Osteoblast (primary cell): ENCODE results near the gene TRIM25. TPM values are rescaled to one million over a fixed set of nuclear protein-coding genes. Genes with fewer than 3 reads are reported as not detected.

Source experiments
- DNase-seq: peaks from one replicate; pipeline ENCODE4 v3.0.0; 2011; ENCODE audit warnings: low spot score, mixed read lengths; ENCODE audit not compliant: insufficient read length; ENCODE audit errors: missing footprints
- H2AFZ ChIP-seq: 2 replicates; pipeline ENCODE4 v1.6.0; 2011; ENCODE audit warnings: mild to moderate bottlenecking, low read length
- H3K27ac ChIP-seq: 2 replicates; pipeline ENCODE4 v1.5.1; 2011; ENCODE audit warnings: mild to moderate bottlenecking, low read depth, low read length, moderate library complexity
- H3K27me3 ChIP-seq: 2 replicates; pipeline ENCODE4 v1.6.0; 2012; ENCODE audit warnings: mild to moderate bottlenecking, control low read depth, inconsistent platforms, low read length, moderate library complexity; ENCODE audit not compliant: insufficient read depth
- H3K36me3 ChIP-seq: 2 replicates; pipeline ENCODE4 v1.5.1; 2011; ENCODE audit warnings: mild to moderate bottlenecking, low read length, control low read depth, moderate library complexity; ENCODE audit not compliant: insufficient read depth
- H3K4me1 ChIP-seq: 2 replicates; pipeline ENCODE4 v1.5.1; 2011; ENCODE audit warnings: mild to moderate bottlenecking, low read length, control low read depth, moderate library complexity; ENCODE audit not compliant: insufficient read depth
- H3K4me2 ChIP-seq: 2 replicates; pipeline ENCODE4 v1.6.0; 2011; ENCODE audit warnings: mild to moderate bottlenecking, low read length; ENCODE audit not compliant: insufficient read depth
- H3K4me3 ChIP-seq: fragments of 200-600 bp; sonication (generic); 3 replicates; pipeline ENCODE4 v1.5.1; 2012; ENCODE audit warnings: mild to moderate bottlenecking, low read length, inconsistent platforms; ENCODE audit not compliant: insufficient read depth
- H3K79me2 ChIP-seq: 2 replicates; pipeline ENCODE4 v1.6.0; 2012; ENCODE audit warnings: mild to moderate bottlenecking, low read length, control low read depth, inconsistent platforms; ENCODE audit not compliant: insufficient read depth
- H3K9me3 ChIP-seq: 2 replicates; pipeline ENCODE4 v1.5.1; 2011; ENCODE audit warnings: low read depth, low read length, control low read depth
- H4K20me1 ChIP-seq: 2 replicates; pipeline ENCODE4 v1.6.0; 2012; ENCODE audit warnings: mild to moderate bottlenecking, low read length, control low read depth; ENCODE audit not compliant: insufficient read depth
- total RNA-seq: library from RNA; depleted of rRNA; stranded (reverse); fragments of >200 nt; gene quantifications from 2 replicates; pipeline ENCODE4 v1.2.3, GENCODE V29; 2012
- TF ChIP-seq, protein P1 (sequence below): IDR thresholded peaks from 2 replicates; pipeline ENCODE4 v1.5.1; 2011; ENCODE audit warnings: mild to moderate bottlenecking, low read depth, low read length, moderate library complexity; ENCODE audit errors: extremely low read depth

TRIM25 gene
- total RNA-seq, 1 donor = 49.9 TPM

DNA sequence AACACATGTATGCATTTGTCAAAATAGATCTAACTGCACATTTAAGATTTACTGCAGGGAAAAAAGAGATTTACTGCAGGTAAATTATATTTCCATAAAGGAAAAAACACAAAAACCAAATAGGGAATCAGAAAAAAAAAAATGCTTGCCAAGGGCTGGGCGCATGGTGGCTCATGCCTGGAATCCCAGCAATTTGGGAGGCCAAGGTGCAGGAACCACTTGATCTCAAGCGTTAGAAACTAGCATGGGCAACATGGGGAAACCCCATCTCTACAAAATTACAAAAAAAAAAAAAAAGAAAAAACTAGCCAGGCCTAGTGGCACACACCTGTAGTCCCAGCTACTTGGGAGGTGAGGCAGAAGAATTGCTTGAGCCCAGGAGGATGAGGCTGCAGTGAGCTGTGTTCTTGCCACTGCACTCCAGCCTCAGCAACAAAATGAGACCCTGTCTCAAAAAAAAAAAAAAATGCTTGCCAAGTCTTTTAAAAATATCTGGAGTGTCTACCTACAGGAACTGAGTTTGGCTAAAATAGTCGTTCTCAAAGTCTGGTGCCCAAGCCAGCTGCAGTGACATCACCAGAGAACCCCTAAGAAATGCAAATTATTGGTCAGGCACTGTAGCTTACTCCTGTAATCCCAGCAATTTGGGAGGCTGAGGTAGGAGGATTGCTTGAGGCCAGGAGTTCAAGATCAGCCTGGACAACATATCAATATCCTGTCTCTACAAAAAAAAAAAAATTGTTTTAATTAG lies 17.5 kb downstream of the TRIM25 start:
- Histone ChIP-seq H3K4me1 (no peaks in the 10 kb centered on the region), H3K36me3 (peaks cover 59% of the 10 kb centered on the region), H3K27ac (no peak overlapping the region), H3K4me2 (no peak overlapping the region), H3K27me3 (no peaks in the 10 kb centered on the region), H3K4me3 (no peak overlapping the region), H2AFZ (no peak overlapping the region), H3K9me3 (no peaks in the 10 kb centered on the region), H3K79me2 (peaks cover 12% of the 10 kb centered on the region), H4K20me1 (peaks cover 5% of the 10 kb centered on the region)
- DNase-seq = no peak
- TF ChIP-seq, protein P1, sequence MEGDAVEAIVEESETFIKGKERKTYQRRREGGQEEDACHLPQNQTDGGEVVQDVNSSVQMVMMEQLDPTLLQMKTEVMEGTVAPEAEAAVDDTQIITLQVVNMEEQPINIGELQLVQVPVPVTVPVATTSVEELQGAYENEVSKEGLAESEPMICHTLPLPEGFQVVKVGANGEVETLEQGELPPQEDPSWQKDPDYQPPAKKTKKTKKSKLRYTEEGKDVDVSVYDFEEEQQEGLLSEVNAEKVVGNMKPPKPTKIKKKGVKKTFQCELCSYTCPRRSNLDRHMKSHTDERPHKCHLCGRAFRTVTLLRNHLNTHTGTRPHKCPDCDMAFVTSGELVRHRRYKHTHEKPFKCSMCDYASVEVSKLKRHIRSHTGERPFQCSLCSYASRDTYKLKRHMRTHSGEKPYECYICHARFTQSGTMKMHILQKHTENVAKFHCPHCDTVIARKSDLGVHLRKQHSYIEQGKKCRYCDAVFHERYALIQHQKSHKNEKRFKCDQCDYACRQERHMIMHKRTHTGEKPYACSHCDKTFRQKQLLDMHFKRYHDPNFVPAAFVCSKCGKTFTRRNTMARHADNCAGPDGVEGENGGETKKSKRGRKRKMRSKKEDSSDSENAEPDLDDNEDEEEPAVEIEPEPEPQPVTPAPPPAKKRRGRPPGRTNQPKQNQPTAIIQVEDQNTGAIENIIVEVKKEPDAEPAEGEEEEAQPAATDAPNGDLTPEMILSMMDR = no peak

GRCh38 chr17:56894859-56895455 lies 18.9 kb downstream of the TRIM25 start:
- TF ChIP-seq, protein P1 = no peak
- H3K27ac ChIP-seq = no peak overlapping the region
- peaks cover 5% of the 10 kb centered on the region for H4K20me1 ChIP-seq
- peaks cover 2% of the 10 kb centered on the region for H3K79me2 ChIP-seq
- peaks cover 61% of the 10 kb centered on the region for H3K36me3 ChIP-seq
- no peak overlapping the region for H3K4me2 ChIP-seq
- DNase-seq = no peak
- no peaks in the 10 kb centered on the region for H3K4me1 ChIP-seq
- H3K27me3 ChIP-seq = no peaks in the 10 kb centered on the region
- no peaks in the 10 kb centered on the region for H3K9me3 ChIP-seq
- H3K4me3 ChIP-seq = no peak overlapping the region
- no peak overlapping the region for H2AFZ ChIP-seq

GRCh38 chr17:56893503-56893902 lies 20.3 kb downstream of the TRIM25 start:
- TF ChIP-seq, protein P1 = no peak
- Histone ChIP-seq H3K36me3 (peaks cover 65% of the 10 kb centered on the region), H3K4me1 (no peaks in the 10 kb centered on the region), H3K79me2 (peaks cover 2% of the 10 kb centered on the region), H3K9me3 (no peaks in the 10 kb centered on the region), H3K4me2 (no peak overlapping the region), H3K27me3 (no peaks in the 10 kb centered on the region), H3K4me3 (no peak overlapping the region), H3K27ac (no peak overlapping the region), H4K20me1 (peaks cover 5% of the 10 kb centered on the region), H2AFZ (no peak overlapping the region)
- no peak for DNase-seq

GRCh38 chr17:56892333-56892732 lies 21.5 kb downstream of the TRIM25 start:
- H3K79me2 ChIP-seq = peaks cover 2% of the 10 kb centered on the region
- H3K4me1 ChIP-seq = no peaks in the 10 kb centered on the region
- no peak for DNase-seq
- H3K36me3 ChIP-seq = peaks cover 57% of the 10 kb centered on the region
- TF ChIP-seq, protein P1 = no peak
- H3K9me3 ChIP-seq = no peaks in the 10 kb centered on the region
- H2AFZ ChIP-seq = no peak overlapping the region
- H4K20me1 ChIP-seq = peaks cover 2% of the 10 kb centered on the region
- no peak overlapping the region for H3K27ac ChIP-seq
- no peak overlapping the region for H3K4me3 ChIP-seq
- no peaks in the 10 kb centered on the region for H3K27me3 ChIP-seq
- H3K4me2 ChIP-seq = no peak overlapping the region
